Fibroblast of the aortic adventitia (primary cell): ENCODE results near the gene ERC2. TPM values are rescaled to one million over a fixed set of nuclear protein-coding genes. Genes with fewer than 3 reads are reported as not detected.

Experiments
- DNase-seq: peaks from one replicate; pipeline ENCODE4 v3.0.0-alpha.2; 2010; ENCODE audit warnings: low read depth
- H3K4me3 ChIP-seq: 2 replicates; pipeline ENCODE4 v1.5.1; 2011; ENCODE audit warnings: low read depth, mild to moderate bottlenecking, control low read depth, low read length, moderate library complexity
- CTCF ChIP-seq: IDR thresholded peaks from 2 replicates; pipeline ENCODE4 v1.5.1; 2011; ENCODE audit warnings: mild to moderate bottlenecking, low read length, control low read depth, inconsistent platforms; ENCODE audit not compliant: insufficient read depth
- total RNA-seq: library from RNA; depleted of rRNA; stranded (reverse); fragments of >200 nt; gene quantifications from 2 replicates; pipeline ENCODE4 v1.2.3, GENCODE V29; 2012; ENCODE audit warnings: low replicate concordance

ERC2 gene
- total RNA-seq, 1 donor: 0.09 TPM

- no peak for DNase-seq
- no peak overlapping the region for H3K4me3 ChIP-seq
- no peak for TF ChIP-seq CTCF
Measured at GRCh38 chr3:55588146-55588765, 880.0 kb downstream of the ERC2 start.

- H3K4me3 ChIP-seq: no peak overlapping the region
- DNase-seq: no peak
- TF ChIP-seq CTCF: no peak
Measured at GRCh38 chr3:55585856-55586255, 882.4 kb downstream of the ERC2 start.

- DNase-seq: no peak
- TF ChIP-seq CTCF: no peak
- no peak overlapping the region for H3K4me3 ChIP-seq
Measured at GRCh38 chr3:55584716-55585368, 883.4 kb downstream of the ERC2 start.

- TF ChIP-seq CTCF: no peak
- DNase-seq: no peak
- H3K4me3 ChIP-seq: no peak overlapping the region
Measured at GRCh38 chr3:55584030-55584429, 884.2 kb downstream of the ERC2 start.

GRCh38 chr3:55583475-55583874 is 884.8 kb downstream of the ERC2 start:
- TF ChIP-seq CTCF: no peak
- DNase-seq: no peak
- no peak overlapping the region for H3K4me3 ChIP-seq

GRCh38 chr3:55579496-55579895 is 888.8 kb downstream of the ERC2 start:
- no peak for TF ChIP-seq CTCF
- no peak for DNase-seq

More at GRCh38 chr3:55579496-55579895, 888.8 kb downstream of the ERC2 start:
- no peak overlapping the region for H3K4me3 ChIP-seq
